NCI-H1694 (cell line): ENCODE results near the gene PLXNB3.
"Not testable (repeated sequence)": the region's sequence is repeated elsewhere in the genome, so short reads cannot be mapped to it uniquely, and the experiment has no call there.

Experiments used
- DNase-seq: peaks from one replicate; lab custom pipeline; 2025; lab: John Stamatoyannopoulos, UW

Gene PLXNB3

GRCh38 chrX:153763989-153764755, at the start of gene PLXNB3:
TSS of gene PLXNB3 (plus strand) at chrX:153764249. CDS start at chrX:153765536, 1,287 bp downstream.
- peak; percentile 52 for DNase-seq

- no peak for DNase-seq
These were observed 49.8 kb upstream of the PLXNB3 start for GRCh38 chrX:153714256-153714655.

- DNase-seq, result no peak
These were observed 46.6 kb upstream of the PLXNB3 start for GRCh38 chrX:153717445-153717844.

DNA sequence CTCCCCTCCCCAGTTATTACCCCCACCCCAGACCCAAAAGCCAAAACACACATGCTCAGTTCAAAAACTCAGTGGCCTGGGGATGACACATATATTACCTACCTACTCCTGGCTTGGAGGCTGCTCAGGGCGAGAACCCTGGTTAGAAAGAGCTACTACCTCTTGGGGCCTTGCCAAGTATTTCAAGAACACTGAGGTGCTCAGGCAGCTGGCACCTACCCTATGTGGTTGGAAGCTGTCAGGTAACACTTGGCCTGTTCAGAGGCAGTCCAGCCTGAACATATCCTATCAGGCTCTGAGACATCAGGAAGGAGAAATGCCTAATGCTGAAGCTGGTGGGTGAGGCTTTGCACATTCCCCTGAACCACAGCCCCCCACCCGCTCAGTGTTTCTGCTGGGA, 44.8 kb upstream of the PLXNB3 start:
- DNase-seq, result no peak

DNA sequence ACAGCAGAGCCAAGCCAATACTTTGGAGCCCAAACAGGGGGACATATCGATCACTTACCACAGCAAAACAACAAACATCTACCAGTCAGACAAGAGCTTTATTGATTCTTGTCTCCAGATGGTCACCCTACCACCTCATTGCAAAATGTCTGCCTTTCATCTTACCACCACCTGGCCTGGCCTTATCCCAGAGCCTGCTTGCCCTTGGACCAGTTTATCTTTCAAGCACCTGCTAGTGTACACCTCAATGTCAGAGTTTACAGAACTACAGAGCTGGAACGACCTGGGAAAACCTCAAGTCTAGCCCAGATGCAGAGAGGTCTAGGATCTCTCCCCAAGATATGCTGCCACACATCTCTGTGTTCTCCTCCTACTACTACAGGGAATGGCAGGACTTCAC, 44.3 kb upstream of the PLXNB3 start:
- no peak for DNase-seq

DNA sequence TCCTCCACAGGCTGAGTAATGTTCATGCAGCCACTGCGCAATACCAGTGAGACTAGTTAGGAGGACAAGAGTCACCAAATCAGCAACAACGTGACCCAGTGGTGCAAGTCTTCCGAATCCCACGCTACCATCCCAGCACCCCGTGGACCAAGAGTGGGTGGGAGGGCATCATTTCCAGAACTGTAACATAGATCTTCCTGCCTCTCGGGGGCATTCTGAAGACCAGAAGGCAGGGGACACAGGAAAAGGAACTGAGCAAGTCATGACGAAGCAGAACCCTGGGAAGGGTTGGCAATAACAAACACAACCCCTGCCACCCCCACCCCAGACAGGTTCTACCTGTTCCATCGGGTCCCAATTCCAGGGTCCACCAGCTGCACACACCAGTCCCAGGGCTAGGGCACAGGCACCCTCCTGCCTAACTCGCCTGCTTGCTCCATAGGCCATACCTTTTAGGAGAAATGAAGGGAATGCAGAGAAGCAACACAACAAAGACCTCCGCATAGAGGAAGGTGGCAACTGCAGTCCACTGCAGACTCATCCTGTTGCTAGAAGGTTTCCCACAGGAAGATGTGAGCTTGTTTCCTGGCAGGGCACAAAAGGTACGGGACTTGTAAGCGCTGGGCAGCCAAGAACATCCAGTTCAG, 41.2 kb upstream of the PLXNB3 start:
- DNase-seq, result no peak

GRCh38 chrX:153723351-153724251, 40.4 kb upstream of the PLXNB3 start:
- peak; percentile 39 for DNase-seq

DNA sequence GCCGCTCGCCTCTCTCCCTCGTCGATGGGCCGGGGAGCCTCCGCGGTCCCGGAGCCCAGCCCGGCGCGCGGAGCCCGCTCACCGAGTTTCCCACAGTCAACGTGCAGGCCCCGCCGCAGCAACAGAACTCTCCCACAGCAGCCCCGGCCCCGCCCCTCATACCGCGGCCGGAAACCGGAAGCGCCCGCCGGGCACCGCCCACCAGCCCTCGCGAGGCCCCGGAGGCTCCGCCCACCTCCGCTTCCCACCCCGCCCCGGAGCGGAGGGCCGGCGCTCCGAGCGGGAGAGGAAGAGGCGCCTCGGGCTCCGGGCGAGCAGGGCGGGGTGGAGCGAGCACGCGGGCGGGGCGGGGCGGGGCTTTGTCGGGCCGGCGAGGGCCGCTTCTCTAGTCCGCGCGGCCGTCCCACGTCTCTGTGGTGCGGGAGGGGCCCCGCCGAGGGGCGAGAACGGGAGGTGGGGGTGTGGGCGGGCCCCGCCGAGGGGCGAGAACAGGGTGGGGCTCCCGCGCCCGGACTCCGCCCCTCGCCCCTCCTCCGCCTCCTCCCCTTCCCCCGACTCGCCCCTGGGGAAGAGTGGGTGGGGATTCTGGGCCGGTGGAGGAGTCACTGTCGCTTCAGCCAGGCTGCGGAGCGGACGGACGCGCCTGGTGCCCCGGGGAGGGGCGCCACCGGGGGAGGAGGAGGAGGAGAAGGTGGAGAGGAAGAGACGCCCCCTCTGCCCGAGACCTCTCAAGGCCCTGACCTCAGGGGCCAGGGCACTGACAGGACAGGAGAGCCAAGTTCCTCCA, 39.6 kb upstream of the PLXNB3 start, which contains the start of the genes ABCD1 and BCAP31:
Gene ABCD1 (plus strand): TSS at position 605 of the 787 bp plus-strand sequence. CDS start 411 bp downstream, outside the sequence.
Gene BCAP31 (minus strand): TSS at position 136 of the 787 bp plus-strand sequence. CDS start 1,143 bp downstream, outside the sequence.
- DNase-seq, result peak; percentile 82

DNA sequence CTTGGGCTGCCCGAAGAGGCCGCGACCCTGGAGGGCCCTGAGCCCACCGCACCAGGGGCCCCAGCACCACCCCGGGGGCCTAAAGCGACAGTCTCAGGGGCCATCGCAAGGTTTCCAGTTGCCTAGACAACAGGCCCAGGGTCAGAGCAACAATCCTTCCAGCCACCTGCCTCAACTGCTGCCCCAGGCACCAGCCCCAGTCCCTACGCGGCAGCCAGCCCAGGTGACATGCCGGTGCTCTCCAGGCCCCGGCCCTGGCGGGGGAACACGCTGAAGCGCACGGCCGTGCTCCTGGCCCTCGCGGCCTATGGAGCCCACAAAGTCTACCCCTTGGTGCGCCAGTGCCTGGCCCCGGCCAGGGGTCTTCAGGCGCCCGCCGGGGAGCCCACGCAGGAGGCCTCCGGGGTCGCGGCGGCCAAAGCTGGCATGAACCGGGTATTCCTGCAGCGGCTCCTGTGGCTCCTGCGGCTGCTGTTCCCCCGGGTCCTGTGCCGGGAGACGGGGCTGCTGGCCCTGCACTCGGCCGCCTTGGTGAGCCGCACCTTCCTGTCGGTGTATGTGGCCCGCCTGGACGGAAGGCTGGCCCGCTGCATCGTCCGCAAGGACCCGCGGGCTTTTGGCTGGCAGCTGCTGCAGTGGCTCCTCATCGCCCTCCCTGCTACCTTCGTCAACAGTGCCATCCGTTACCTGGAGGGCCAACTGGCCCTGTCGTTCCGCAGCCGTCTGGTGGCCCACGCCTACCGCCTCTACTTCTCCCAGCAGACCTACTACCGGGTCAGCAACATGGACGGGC, 38.8 kb upstream of the PLXNB3 start:
- DNase-seq, result no peak

GRCh38 chrX:153725832-153726285, 38.2 kb upstream of the PLXNB3 start:
- no peak for DNase-seq

GRCh38 chrX:153726286-153727122, 37.5 kb upstream of the PLXNB3 start:
- DNase-seq, result no peak

DNA sequence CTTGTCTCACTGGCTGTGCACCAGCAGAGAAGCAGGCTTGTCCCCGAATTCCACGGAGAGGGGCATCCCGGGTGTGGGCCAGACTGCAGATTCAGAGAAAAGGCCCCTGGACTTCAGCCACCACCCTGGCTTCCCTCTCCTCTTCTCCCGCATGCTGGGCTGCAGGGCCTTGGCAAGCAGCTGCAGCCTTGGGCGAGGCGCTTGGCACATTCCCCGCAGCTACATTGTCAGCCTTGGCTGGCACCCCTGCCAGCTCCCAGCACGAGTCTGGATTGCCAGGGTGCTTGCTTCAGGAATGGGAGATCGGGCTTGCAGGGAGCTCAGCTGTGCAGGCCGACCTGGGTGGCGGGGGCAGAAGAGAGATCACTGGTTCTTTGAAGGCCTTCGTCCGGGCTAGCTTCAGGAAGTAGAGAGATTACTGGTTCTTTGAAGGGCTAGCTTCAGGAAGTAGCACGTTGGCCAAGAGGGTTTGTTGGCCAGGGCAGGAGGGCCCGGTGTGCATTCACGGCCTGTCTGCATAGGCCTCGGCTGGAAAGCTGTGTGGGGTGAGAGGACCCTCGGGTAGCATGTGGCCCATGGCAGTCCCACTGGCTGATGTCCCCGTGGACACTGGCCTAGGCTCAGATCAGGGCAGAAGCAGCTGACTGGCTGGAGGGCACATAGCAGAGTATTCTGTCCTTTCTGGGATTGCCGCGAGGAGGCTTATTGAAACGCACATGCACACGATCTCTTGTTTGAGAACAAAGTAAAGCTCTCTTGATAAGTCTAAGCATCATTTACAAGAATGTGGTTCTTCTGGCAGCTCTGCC, 36.7 kb upstream of the PLXNB3 start:
- DNase-seq, result peak; percentile 14

- DNase-seq, result no peak
These were observed 36.0 kb upstream of the PLXNB3 start for GRCh38 chrX:153728095-153728494.

- no peak for DNase-seq
These were observed 35.0 kb upstream of the PLXNB3 start for GRCh38 chrX:153728951-153729631.

GRCh38 chrX:153730115-153730514, 33.9 kb upstream of the PLXNB3 start:
- DNase-seq, result not testable (repeated sequence)

GRCh38 chrX:153731117-153731844, 32.8 kb upstream of the PLXNB3 start:
- DNase-seq, result no peak

- DNase-seq, result no peak
These were observed 32.2 kb upstream of the PLXNB3 start for GRCh38 chrX:153731845-153732215.
